ENCODE results near the gene CAND1.

Gene CAND1

GRCh38 chr12:67348683-67349082 is 79.5 kb downstream of the CAND1 start:
- no peak for FAIRE-seq

GRCh38 chr12:67352682-67353081 is 83.5 kb downstream of the CAND1 start:
- FAIRE-seq: no peak

- FAIRE-seq: no peak
Measured at GRCh38 chr12:67354322-67354721, 85.2 kb downstream of the CAND1 start.

- no peak for FAIRE-seq
Measured at GRCh38 chr12:67354966-67355365, 85.8 kb downstream of the CAND1 start.

GRCh38 chr12:67355428-67356379 is 86.5 kb downstream of the CAND1 start:
- FAIRE-seq: peak; percentile 72

- FAIRE-seq: no peak
Measured at GRCh38 chr12:67356380-67356774, 87.2 kb downstream of the CAND1 start.

- FAIRE-seq: no peak
Measured at GRCh38 chr12:67357376-67358125, 88.4 kb downstream of the CAND1 start.

GRCh38 chr12:67358781-67359338 is 89.7 kb downstream of the CAND1 start:
- FAIRE-seq: no peak

- FAIRE-seq: no peak
Measured at GRCh38 chr12:67362526-67362925, 93.4 kb downstream of the CAND1 start.

- no peak for FAIRE-seq
Measured at GRCh38 chr12:67364228-67364627, 95.1 kb downstream of the CAND1 start.

GRCh38 chr12:67365131-67365530 is 96.0 kb downstream of the CAND1 start:
- no peak for FAIRE-seq

- no peak for FAIRE-seq
Measured at GRCh38 chr12:67367843-67368242, 98.7 kb downstream of the CAND1 start.

All from G401.6 (cell line).